NCI-H1436 treated with DMSO at 0.1 percent for 48 hours (cell line): ENCODE data around the gene RPS16.
"Not testable (repeated sequence)": the region's sequence is repeated elsewhere in the genome, so short reads cannot be mapped to it uniquely, and the experiment has no call there.

Experiments used
- DNase-seq: peaks from one replicate; lab custom pipeline; 2025; lab: John Stamatoyannopoulos, UW

Gene RPS16

GRCh38 chr19:39435499-39436349 lies at the start of gene RPS16:
Gene RPS16, minus strand, starts transcription at chr19:39435949. Its CDS starts 54 bp downstream, at chr19:39435895.
- peak; percentile 86 for DNase-seq

GRCh38 chr19:39483141-39483540 lies 47.4 kb upstream of the RPS16 start:
- no peak for DNase-seq

GRCh38 chr19:39481676-39482075 lies 45.9 kb upstream of the RPS16 start:
- no peak for DNase-seq

GRCh38 chr19:39481229-39481545 lies 45.4 kb upstream of the RPS16 start:
- DNase-seq = no peak

GRCh38 chr19:39480337-39481228 lies 44.8 kb upstream of the RPS16 start, which contains the start of gene TIMM50:
Gene TIMM50, plus strand, starts transcription at chr19:39480838. Its CDS starts 16 bp downstream, at chr19:39480854.
- peak; percentile 74 for DNase-seq

- DNase-seq = no peak
These were observed 44.2 kb upstream of the RPS16 start for GRCh38 chr19:39479916-39480315.

GRCh38 chr19:39479319-39479801 lies 43.6 kb upstream of the RPS16 start:
- DNase-seq = not testable (repeated sequence)

GRCh38 chr19:39475748-39476147 lies 40.0 kb upstream of the RPS16 start:
- no peak for DNase-seq

GRCh38 chr19:39474139-39474620 lies 38.4 kb upstream of the RPS16 start:
- DNase-seq = no peak

GRCh38 chr19:39473443-39473960 lies 37.8 kb upstream of the RPS16 start:
- DNase-seq = no peak

GRCh38 chr19:39472746-39473442 lies 37.1 kb upstream of the RPS16 start:
- no peak for DNase-seq

- no peak for DNase-seq
These were observed 36.2 kb upstream of the RPS16 start for GRCh38 chr19:39471756-39472536.

GRCh38 chr19:39470724-39471339 lies 35.1 kb upstream of the RPS16 start:
- DNase-seq = no peak

GRCh38 chr19:39469567-39469966 lies 33.8 kb upstream of the RPS16 start:
- no peak for DNase-seq

- no peak for DNase-seq
These were observed 33.3 kb upstream of the RPS16 start for GRCh38 chr19:39469036-39469435.

GRCh38 chr19:39467941-39468340 lies 32.2 kb upstream of the RPS16 start:
- no peak for DNase-seq

- no peak for DNase-seq
These were observed 30.4 kb upstream of the RPS16 start for GRCh38 chr19:39465956-39466747.

- no peak for DNase-seq
These were observed 27.7 kb upstream of the RPS16 start for GRCh38 chr19:39463403-39463802.

- DNase-seq = not testable (repeated sequence)
These were observed 15.5 kb upstream of the RPS16 start for GRCh38 chr19:39451257-39451656.
